Stomach (tissue), 9 donors: ENCODE measurements around the gene LMF2. TPM values are rescaled to one million over a fixed set of nuclear protein-coding genes. Genes with fewer than 3 reads are reported as not detected.

Experiments used
- DNase-seq, 2 donors: peaks; one replicate each; pipeline versions ENCODE4 v3.0.0 to v3.0.0-alpha.2; 2013 to 2019
- H3K27ac ChIP-seq, 5 donors: fragments of 200-600 bp in 4 of 5; sonication (generic) in 4 of 5; one replicate each; pipeline ENCODE4 v1.5.1; 2013 to 2019; ENCODE audit warnings: mild to moderate bottlenecking in 1 of 5, moderate library complexity in 1 of 5
- H3K27me3 ChIP-seq, 3 donors: fragments of 200-600 bp; sonication (generic); one replicate each; pipeline ENCODE4 v1.5.1; 2017 to 2019; ENCODE audit warnings: mixed run types in 1 of 3
- H3K36me3 ChIP-seq, 4 donors: fragments of 200-600 bp; sonication (generic); 1 replicate in 3 of 4; 2 replicates in 1 of 4; pipeline ENCODE4 v1.5.1; 2016 to 2019
- H3K4me1 ChIP-seq, 4 donors: fragments of 200-600 bp; sonication (generic); one replicate each; pipeline ENCODE4 v1.5.1; 2016 to 2019
- H3K4me3 ChIP-seq, 4 donors: fragments of 200-600 bp; sonication (generic) in 3 of 4; one replicate each; pipeline ENCODE4 v1.5.1; 2016 to 2019; ENCODE audit warnings: mild to moderate bottlenecking in 1 of 4
- H3K9me3 ChIP-seq, 4 donors: fragments of 200-600 bp; sonication (generic); one replicate each; pipeline ENCODE4 v1.5.1; 2016 to 2019
- CTCF ChIP-seq, 7 experiments: fragments of 450-650 bp in 4 of 7; fragments of 200-600 bp in 3 of 7; sonication (generic) in 3 of 7; IDR thresholded peaks; one replicate each; pipeline ENCODE4 v1.5.1; 2016 to 2019; ENCODE audit warnings: antibody characterized with exemption in 7 of 7, control low read depth in 2 of 7, mild to moderate bottlenecking in 1 of 7
- EP300 ChIP-seq: sonication (generic); formaldehyde crosslinking; IDR thresholded peaks from one replicate; pipeline ENCODE4 v1.6.1; 2017; ENCODE audit warnings: antibody characterized with exemption
- POLR2A ChIP-seq, 4 donors: fragments of 450-650 bp; IDR thresholded peaks; one replicate each; pipeline ENCODE4 v1.6.1; 2016; ENCODE audit warnings: antibody characterized with exemption in 4 of 4, control low read depth in 2 of 4, mild to moderate bottlenecking in 1 of 4, moderate library complexity in 1 of 4
- POLR2AphosphoS5 ChIP-seq, 3 donors: sonication (generic); formaldehyde crosslinking; IDR thresholded peaks; one replicate each; pipeline ENCODE4 v1.6.1; 2016; ENCODE audit warnings: antibody characterized with exemption in 3 of 3
- WGBS, 5 donors: extraction: QIAGEN DNeasy Blood & Tissue Kit in 3 of 5; methylation state at CpG; one replicate each; pipeline versions ENCODE4 v1.1.5 to v1.1.7; 2013 to 2018; 5-methylcytosine and 5-hydroxymethylcytosine counted together
- intact Hi-C: fragments of 100-400 bp; cut with DNase I; formaldehyde crosslinking; loops from one replicate; pipeline ENCODE4 v1.15.1; 2023; ENCODE audit warnings: low total_unique reads
- polyA plus RNA-seq, 3 donors: library from polyadenylated mRNA; stranded (reverse); fragments of 200-250 nt; gene quantifications; one replicate each; pipeline ENCODE4 v1.2.3, GENCODE V29; 2013
- total RNA-seq, 5 donors: library from RNA; depleted of rRNA; stranded (reverse); fragments of >200 nt; gene quantifications; one replicate each; pipeline versions ENCODE4 v1.1.0 to v1.2.3, GENCODE V29; 2014 to 2016
- donor health status: healthy with polysubstance abuse.
- donor health status: Bipolar disorder and iron deficiency.
- donor health status: healthy.

LMF2 gene
- total and polyA plus RNA-seq, 8 donors: 11.9 to 212 (median 52.9) TPM

- no peaks in the 10 kb centered on the region for H3K27me3 ChIP-seq
- 84 to 91% (median 88%) methylated on average over 6 to 8 of the region's 8 CpGs for WGBS, 5 donors
- H3K4me3 ChIP-seq: no peak overlapping the region
- no peak overlapping the region for H3K27ac ChIP-seq
- no peak for DNase-seq
- H3K9me3 ChIP-seq: no peaks in the 10 kb centered on the region
- H3K4me1 ChIP-seq: peaks cover 0 to 6% (median 2%) of the 10 kb centered on the region in 4 donors
- intact Hi-C loops: no loop called here
- TF ChIP-seq POLR2A (IDR thresholded peaks at IDR 0.05) (no peak), EP300 (no peak), CTCF (IDR thresholded peaks at IDR 0.05) (no peak), POLR2AphosphoS5 (IDR thresholded peaks at IDR 0.05) (no peak)
- H3K36me3 ChIP-seq: peaks cover 28 to 69% (median 58%) of the 10 kb centered on the region in 4 donors
Observed at GRCh38 chr22:50516068-50516467, 8.6 kb upstream of the LMF2 start.

GRCh38 chr22:50513175-50513574 is 5.7 kb upstream of the LMF2 start:
- no peaks in the 10 kb centered on the region for H3K9me3 ChIP-seq
- no peak for DNase-seq
- no peak overlapping the region for H3K4me3 ChIP-seq
- no peak overlapping the region for H3K27ac ChIP-seq
- TF ChIP-seq EP300 (no peak), POLR2A (IDR thresholded peaks at IDR 0.05) (no peak), CTCF (IDR thresholded peaks at IDR 0.05) (no peak), POLR2AphosphoS5 (IDR thresholded peaks at IDR 0.05) (no peak)
- 96 to 98% (median 97%) methylated on average over 15 of the region's 15 CpGs for WGBS, 5 donors
- H3K27me3 ChIP-seq: no peaks in the 10 kb centered on the region
- intact Hi-C loops: no loop called here
- peaks cover 12 to 26% (median 21%) of the 10 kb centered on the region in 4 donors for H3K4me1 ChIP-seq
- peaks cover 10 to 43% (median 36%) of the 10 kb centered on the region in 4 donors for H3K36me3 ChIP-seq

DNA sequence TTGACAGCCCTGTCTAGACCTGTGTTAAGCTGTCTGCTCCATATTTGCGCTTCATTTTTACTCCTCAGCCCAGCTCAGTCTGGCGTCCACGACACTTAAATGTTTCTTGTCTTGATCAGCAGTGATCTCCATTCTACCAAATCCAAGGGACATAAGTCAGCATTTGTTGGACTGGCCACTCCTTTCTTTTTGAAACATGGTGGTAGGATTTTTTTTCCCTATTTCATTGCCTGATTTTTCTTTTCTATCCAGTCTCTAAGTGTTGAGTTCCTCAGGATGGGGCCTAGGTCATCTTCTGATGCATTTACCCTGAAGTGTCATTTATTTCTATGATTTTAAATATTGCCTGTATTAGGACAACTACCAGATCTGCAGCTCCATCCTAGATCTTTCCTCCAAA is 1.4 kb upstream of the LMF2 start:
- TF ChIP-seq EP300: no peak
- no peak for TF ChIP-seq CTCF (IDR thresholded peaks at IDR 0.05)
- TF ChIP-seq POLR2A (IDR thresholded peaks at IDR 0.05): no peak
- TF ChIP-seq POLR2AphosphoS5 (IDR thresholded peaks at IDR 0.05): no peak
- intact Hi-C loops: loop anchor here (10.0 kb wide), 1 partner anchor 254 kb away; the partner anchor contains the start of gene HDAC10
- H3K4me3 ChIP-seq: peak overlapping the region; percentile 67 to 95 (median 86)
- no peaks in the 10 kb centered on the region for H3K9me3 ChIP-seq
- no peaks in the 10 kb centered on the region for H3K27me3 ChIP-seq
- peak in 1 of 2 donors; percentile 21 for DNase-seq
- peaks cover 17 to 34% (median 32%) of the 10 kb centered on the region in 4 donors for H3K36me3 ChIP-seq
- H3K4me1 ChIP-seq: peaks cover 23 to 50% (median 40%) of the 10 kb centered on the region in 4 donors
- H3K27ac ChIP-seq: peak overlapping the region in 4 of 5 donors; percentile 91 to 98 (median 98)
- 2 to 10% (median 7%) methylated on average over 3 of the region's 3 CpGs for WGBS, 5 donors

DNA sequence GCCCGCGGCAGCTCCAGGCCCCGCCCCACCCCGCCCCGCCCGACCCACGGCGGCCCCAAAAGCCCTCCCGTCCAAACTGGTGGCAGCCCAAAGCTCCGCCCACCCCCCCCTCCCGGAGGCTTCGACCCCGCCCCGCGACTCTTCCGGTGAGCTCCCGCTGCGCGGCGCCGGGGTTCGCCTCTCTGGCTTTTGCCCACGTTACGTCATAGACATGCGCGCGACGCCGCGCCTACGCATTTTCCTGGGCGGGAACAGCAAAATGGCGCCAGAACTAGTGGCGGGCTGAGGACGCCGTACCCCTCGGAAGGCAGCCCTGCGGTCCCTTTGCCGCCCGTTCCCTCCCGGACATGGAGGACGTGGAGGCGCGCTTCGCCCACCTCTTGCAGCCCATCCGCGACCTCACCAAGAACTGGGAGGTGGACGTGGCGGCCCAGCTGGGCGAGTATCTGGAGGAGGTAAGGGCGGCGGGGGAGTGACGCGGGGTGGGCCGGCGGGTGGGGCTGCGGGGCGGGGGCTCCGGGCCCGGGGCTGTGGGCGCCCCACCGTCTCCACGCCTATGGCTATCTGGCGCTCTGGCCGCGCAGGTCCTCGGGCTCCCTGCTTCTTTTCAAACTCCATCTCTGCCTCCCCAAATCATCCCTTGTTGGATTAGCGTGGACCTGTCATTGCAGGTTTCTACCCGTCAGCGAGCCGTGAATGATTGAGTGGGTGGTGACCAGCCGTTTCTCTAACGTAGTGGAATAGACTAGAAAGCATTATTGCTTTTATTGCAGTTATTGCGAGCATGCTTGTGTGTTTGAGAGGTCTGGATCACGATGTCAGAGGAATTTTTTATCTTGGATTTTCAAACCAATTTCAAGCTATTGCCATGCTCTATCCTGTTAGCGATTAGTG is 736 bp upstream of the LMF2 start, which contains the start of gene NCAPH2:
TSS of gene NCAPH2 (plus strand) at position 234 of the 894 bp plus-strand sequence. CDS start at position 348, 114 bp downstream.
- peak; percentile 93 to 95 (median 94) for TF ChIP-seq POLR2AphosphoS5 (IDR thresholded peaks at IDR 0.05)
- TF ChIP-seq EP300: no peak
- TF ChIP-seq POLR2A (IDR thresholded peaks at IDR 0.05): peak in 2 of 4 donors; percentile 38 to 44
- TF ChIP-seq CTCF (IDR thresholded peaks at IDR 0.05): no peak
- 0 to 1% (median 1%) methylated on average over 15 to 76 of the region's 76 CpGs for WGBS, 5 donors
- no peaks in the 10 kb centered on the region for H3K9me3 ChIP-seq
- peak within 1 kb of the TSS; percentile 81 to 99 (median 93) for H3K4me3 ChIP-seq
- H3K36me3 ChIP-seq: peaks cover 21 to 39% (median 38%) of the 10 kb centered on the region in 4 donors
- H3K27me3 ChIP-seq: no peaks in the 10 kb centered on the region
- intact Hi-C loops: loop anchor here (10.0 kb wide), 1 partner anchor 253 kb away; the partner anchor contains the start of gene HDAC10
- H3K27ac ChIP-seq: peak within 1 kb of the TSS; percentile 91 to 99 (median 98)
- peaks cover 23 to 50% (median 40%) of the 10 kb centered on the region in 4 donors for H3K4me1 ChIP-seq
- peak; percentile 98 to 99 for DNase-seq
